Motor neuron (in vitro differentiated cells): ENCODE measurements around the gene CLCNKB. TPM values are rescaled to one million over a fixed set of nuclear protein-coding genes. Genes with fewer than 3 reads are reported as not detected.
"Not testable (repeated sequence)": the region's sequence is repeated elsewhere in the genome, so short reads cannot be mapped to it uniquely, and the experiment has no call there.

Experiments used
- ATAC-seq, 8 experiments: fragments of 200-7000 bp; cut with Tn5 transposase; replicated peaks in 6 of 8; 2 replicates each; pipeline ENCODE4 v1.8.0; 2021; ENCODE audit warnings: mild to moderate bottlenecking in 8 of 8, moderate library complexity in 8 of 8
- H3K27ac ChIP-seq, 2 donors: fragments of 250-450 bp; sonication (Bioruptor Pico); 2 replicates each; pipeline ENCODE4 v1.9.0; 2021; ENCODE audit warnings: antibody characterized with exemption in 2 of 2, mild to moderate bottlenecking in 2 of 2, moderate library complexity in 1 of 2
- H3K4me1 ChIP-seq, 2 donors: fragments of 250-450 bp; sonication (Bioruptor Pico); replicated peaks in 1 of 2; 2 replicates each; pipeline ENCODE4 v1.6.1; 2021; ENCODE audit warnings: antibody characterized with exemption in 2 of 2, mild to moderate bottlenecking in 2 of 2, moderate library complexity in 1 of 2
- H3K4me3 ChIP-seq, 5 donors: fragments of 250-450 bp; sonication (Bioruptor Pico); 2 replicates each; pipeline ENCODE4 v1.9.0; 2021; ENCODE audit warnings: antibody characterized with exemption in 5 of 5, mild to moderate bottlenecking in 5 of 5, moderate library complexity in 4 of 5
- WGBS, 10 experiments: fragments of 450-650 bp; shearing (Covaris generic); methylation state at CpG; one replicate each; pipeline ENCODE4 v1.0.0; 2022; 5-methylcytosine and 5-hydroxymethylcytosine counted together
- in situ Hi-C, 9 experiments: fragments of 400-800 bp; cut with MboI; loops; one replicate each; pipeline ENCODE4 v1.15.0; 2021; ENCODE audit warnings: low sequenced_read_pairs in 9 of 9, low pct_unique_long_range_greater_than_20kb in 2 of 9; ENCODE audit not compliant: unreplicated experiment in 9 of 9
- total RNA-seq, 8 experiments: library from RNA; unstranded; fragments of 300-600 nt; gene quantifications; 2 replicates each; pipeline versions ENCODE4 v1.2.3 to v1.2.4, GENCODE V29; 2022

The CLCNKB gene
- under 1 TPM in 5 of 8 experiments, not detected in 3; 0.09 to 0.43 (median 0.21) TPM for total RNA-seq

DNA sequence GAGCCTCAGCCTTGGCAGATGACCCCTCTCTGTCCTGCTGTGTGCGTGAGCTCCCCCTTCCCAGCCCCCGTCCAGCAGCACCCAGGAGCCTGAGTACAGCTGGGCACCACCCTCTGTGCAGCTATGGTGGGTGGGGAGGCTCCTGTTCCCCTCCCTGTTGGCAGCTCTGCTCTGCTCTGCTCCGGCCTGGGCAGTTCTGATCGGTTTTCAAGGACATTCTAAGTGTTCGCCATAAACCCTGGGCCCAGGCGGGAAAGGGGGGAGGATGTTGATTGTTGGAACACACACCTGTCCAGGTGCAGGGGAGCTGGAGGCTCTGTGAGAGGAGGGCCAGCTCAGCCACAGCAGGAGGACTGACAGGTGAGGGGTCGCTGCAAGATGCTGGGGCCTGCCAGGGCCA is at the start of gene CLCNKB:
Gene CLCNKB, plus strand, starts transcription at position 262 of the 400 bp plus-strand sequence. CDS start 711 bp downstream, outside the sequence.
- no peak within 1 kb of the TSS for H3K27ac ChIP-seq
- in situ Hi-C loops, result no loop called here
- no peak within 1 kb of the TSS for H3K4me3 ChIP-seq
- peaks cover 7 to 13% of the 10 kb centered on the region in 2 donors for H3K4me1 ChIP-seq
- ATAC-seq, result peak in 5 of 8 experiments; percentile 17 to 44 (median 35)
- 33 to 79% (median 75%) methylated on average over 1 to 2 of the region's 7 CpGs; no CpG with 5 or more reads in 7 of the 10 experiments for WGBS, 10 experiments

DNA sequence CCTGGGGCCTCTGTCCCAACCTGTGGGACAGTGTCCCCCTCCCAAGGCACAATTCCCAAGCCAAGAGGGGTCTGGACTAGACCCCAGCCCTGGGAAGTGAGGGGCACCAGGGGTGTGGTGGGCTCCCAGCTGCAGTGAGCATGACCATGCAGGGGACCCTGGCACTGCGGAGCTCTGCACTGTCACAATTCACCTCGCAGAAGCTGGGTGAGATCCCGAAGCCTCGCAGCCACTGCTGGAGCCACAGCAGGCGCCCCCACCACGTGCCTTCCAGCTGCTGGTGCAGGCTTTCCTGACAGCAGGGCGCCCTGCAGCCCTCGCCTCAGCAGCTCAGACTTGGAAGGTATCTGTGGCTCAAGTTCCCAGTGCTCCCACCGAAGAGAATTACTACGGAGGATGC is 49.5 kb upstream of the CLCNKB start:
- Histone ChIP-seq H3K4me1 (no peaks in the 10 kb centered on the region), H3K27ac (no peak overlapping the region), H3K4me3 (no peak overlapping the region)
- ATAC-seq, result peak in 2 of 8 experiments; percentile 1 to 6
- 80 to 100% methylated on average over 3 of the region's 10 CpGs; no CpG with 5 or more reads in 8 of the 10 experiments for WGBS, 10 experiments
- in situ Hi-C loops, result loop anchor here in 2 of 9 experiments (25.0 kb wide), 1 partner anchor 182 kb away; the partner anchor contains the start of gene UQCRHL (in 2 of the 2)

DNA sequence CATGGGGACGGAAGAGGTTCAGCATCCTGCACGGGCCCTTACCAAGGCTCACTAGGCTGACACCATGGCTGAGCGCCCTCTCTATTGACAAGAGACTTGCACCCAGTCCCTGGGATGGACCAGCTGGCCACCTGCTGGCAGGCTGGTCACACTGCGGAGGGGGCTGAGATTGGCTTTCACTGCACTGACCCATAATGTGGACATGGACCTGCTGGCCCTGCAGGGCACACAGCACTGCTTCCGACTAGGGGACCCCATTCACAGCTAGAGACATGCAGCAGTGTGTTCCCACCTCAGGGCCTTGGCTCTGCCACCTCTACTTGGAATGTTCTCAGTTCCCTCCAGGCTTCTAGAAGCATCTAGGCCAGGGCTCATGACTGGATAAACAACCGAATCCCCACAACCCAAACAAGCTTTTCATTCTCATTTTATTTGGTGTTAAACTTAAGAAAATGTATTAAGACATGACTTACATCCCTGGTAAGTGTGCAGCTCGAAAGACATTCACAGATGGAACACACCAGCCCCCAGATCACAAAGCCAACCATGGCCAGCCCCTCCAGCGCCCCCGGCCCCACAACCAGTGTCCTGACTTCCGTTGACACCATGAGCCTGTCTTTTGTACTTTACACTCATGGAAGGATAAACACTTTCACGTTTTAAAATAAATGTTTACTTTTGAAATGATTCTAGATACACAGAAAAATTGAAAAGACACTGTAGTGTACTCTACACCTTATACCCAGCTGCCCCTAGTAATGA is 48.8 kb upstream of the CLCNKB start:
- Histone ChIP-seq H3K4me3 (no peak overlapping the region), H3K4me1 (no peaks in the 10 kb centered on the region), H3K27ac (no peak overlapping the region)
- in situ Hi-C loops, result loop anchor here in 2 of 9 experiments (25.0 kb wide), 1 partner anchor 182 kb away; the partner anchor contains the start of gene UQCRHL (in 2 of the 2)
- ATAC-seq, result peak; percentile 76 to 98 (median 86)
- WGBS, 10 experiments, result 25 to 80% (median 67%) methylated on average over 1 to 6 of the region's 11 CpGs; no CpG with 5 or more reads in 1 of the 10 experiments

DNA sequence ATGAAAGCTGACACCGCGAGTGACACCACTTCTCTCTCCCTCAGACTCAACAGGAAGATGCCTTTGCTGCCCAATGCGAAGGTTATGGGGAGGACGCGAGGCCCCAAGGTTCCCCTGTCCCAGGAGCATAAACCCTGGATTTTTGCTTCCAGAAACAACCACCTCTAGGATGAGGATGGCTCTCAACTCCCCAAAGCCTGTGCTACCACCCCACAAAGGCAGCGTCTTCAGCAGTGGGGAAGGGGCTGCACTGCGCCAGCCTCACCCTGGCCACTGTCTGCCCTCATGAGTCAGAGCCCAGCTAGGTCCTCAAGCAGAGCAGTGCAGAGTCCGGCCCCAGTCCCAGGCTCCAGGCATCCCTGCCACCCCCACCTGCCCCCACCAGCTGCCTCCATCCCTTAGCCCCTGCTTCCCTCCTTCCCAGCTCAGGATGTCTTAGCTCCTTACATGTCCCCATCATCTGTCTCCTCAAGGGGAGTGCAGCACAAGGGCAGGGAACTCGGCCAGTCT is 46.5 kb upstream of the CLCNKB start:
- in situ Hi-C loops, result loop anchor here in 2 of 9 experiments (25.0 kb wide), 1 partner anchor 185 kb away; the partner anchor contains the start of gene UQCRHL (in 2 of the 2)
- 47 to 100% (median 79%) methylated on average over 1 to 3 of the region's 9 CpGs; no CpG with 5 or more reads in 5 of the 10 experiments for WGBS, 10 experiments
- ATAC-seq, result no peak
- Histone ChIP-seq H3K4me1 (no peaks in the 10 kb centered on the region), H3K27ac (no peak overlapping the region), H3K4me3 (no peak overlapping the region)

DNA sequence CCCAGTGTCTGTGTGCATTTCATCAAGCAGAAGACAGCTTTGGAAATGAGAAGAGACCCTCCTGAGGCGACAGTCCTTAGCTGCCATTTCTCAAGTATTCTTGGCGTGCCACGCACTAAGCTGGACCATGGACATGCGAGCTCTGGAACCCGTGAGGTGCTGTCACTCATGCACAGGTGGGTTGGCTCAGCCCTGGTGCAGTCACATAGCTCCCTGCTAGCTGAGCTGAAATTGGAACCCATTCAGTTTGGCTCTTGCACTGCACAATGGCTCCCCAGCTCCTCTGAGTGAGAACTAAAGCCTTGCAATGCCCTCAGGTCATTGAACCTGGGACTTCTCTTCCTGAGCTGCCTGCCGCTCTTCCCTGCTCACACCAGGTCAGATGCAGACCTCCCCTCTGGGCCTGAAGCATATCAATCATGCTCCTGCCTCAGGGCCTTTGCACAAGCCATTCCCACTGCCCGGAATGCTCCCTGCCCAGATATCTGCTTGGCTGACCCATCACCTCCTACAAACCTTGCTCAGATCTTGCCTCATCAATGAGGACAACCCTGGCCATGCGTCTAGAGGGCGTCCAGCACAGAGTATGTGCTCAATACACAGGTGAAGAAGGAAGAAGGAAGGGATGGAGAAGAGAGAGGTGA is 45.8 kb upstream of the CLCNKB start:
- Histone ChIP-seq H3K4me3 (no peak overlapping the region), H3K27ac (no peak overlapping the region), H3K4me1 (no peaks in the 10 kb centered on the region)
- in situ Hi-C loops, result loop anchor here in 2 of 9 experiments (25.0 kb wide), 1 partner anchor 185 kb away; the partner anchor contains the start of gene UQCRHL (in 2 of the 2)
- ATAC-seq, result no peak
- 60 to 100% (median 78%) methylated on average over 1 to 9 of the region's 9 CpGs; no CpG with 5 or more reads in 4 of the 10 experiments for WGBS, 10 experiments

DNA sequence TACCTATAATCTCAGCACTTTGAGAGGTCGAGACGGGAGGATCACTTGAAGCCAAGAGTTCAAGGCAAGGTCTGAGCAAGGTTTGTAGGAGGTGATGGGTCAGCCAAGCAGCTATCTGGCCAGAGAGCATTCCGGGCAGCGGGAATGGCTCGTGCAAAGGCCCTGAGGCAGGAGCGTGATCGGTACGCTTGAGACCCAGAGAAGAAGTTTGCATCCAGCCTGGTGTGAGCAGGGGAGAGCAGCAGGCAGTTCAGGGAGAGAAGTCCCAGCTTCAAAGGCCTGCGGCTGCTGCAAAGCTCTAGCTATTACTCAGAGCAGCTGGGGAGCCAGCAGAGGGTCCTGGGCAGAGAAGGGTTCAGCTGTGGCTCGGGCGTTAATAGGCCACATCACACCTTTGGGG is 44.7 kb upstream of the CLCNKB start:
- no peak overlapping the region for H3K27ac ChIP-seq
- in situ Hi-C loops, result loop anchor here in 2 of 9 experiments (25.0 kb wide), 1 partner anchor 187 kb away; the partner anchor contains the start of gene UQCRHL (in 2 of the 2)
- ATAC-seq, result no peak
- H3K4me3 ChIP-seq, result no peak overlapping the region
- peaks cover 0 to 3% of the 10 kb centered on the region in 2 donors for H3K4me1 ChIP-seq
- 72 to 100% (median 87%) methylated on average over 1 to 11 of the region's 11 CpGs; no CpG with 5 or more reads in 2 of the 10 experiments for WGBS, 10 experiments

DNA sequence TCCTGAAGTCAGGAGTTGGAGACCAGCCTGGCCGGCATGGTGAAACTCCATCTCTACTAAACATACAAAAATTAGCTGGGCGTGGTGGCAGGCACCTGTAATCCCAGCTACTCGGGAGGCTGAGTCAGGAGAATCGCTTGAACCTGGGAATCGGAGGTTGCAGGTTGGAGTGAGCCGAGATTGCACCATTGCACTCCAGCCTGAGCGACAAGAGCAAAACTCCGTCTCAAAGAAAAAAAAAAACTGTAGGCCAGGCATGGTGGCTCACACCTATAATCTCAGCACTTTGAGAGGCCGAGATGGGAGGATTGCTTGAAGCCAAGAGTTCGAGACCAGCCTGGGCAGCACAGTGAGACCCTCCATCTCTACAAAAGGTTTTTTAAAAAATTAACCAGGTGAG is 42.3 kb upstream of the CLCNKB start:
- 57 to 100% (median 77%) methylated on average over 1 to 9 of the region's 10 CpGs; no CpG with 5 or more reads in 2 of the 10 experiments for whole genome bisulfite sequencing, 10 experiments
- H3K4me3 ChIP-seq, ATAC-seq, H3K27ac ChIP-seq, H3K4me1 ChIP-seq, in situ Hi-C loops: not testable (repeated sequence)

DNA sequence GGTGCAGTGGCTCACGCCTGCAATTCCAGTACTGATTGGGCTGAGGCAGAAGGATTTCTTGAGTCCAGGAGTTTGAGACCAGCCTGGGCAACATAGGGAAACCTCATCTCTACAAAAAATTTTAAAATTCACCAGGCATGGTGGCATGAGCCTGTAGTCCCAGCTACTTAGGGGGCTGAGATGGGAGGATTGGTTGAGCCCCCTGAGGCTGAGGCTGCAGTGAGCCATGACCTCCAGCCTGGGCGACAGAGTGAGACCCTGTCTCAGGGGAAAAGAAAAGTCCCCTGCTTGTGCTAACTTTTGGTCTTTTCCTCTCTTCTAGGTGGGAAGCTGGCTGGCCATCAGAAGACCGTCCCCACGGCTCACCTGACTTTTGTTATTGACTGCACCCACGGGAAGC is 38.0 kb upstream of the CLCNKB start:
- peaks cover 0 to 8% of the 10 kb centered on the region in 2 donors for H3K4me1 ChIP-seq
- in situ Hi-C loops, result no loop called here
- no peak overlapping the region for H3K4me3 ChIP-seq
- 0 to 84% (median 80%) methylated on average over 1 to 5 of the region's 5 CpGs; no CpG with 5 or more reads in 3 of the 10 experiments for WGBS, 10 experiments
- no peak for ATAC-seq
- H3K27ac ChIP-seq, result no peak overlapping the region

DNA sequence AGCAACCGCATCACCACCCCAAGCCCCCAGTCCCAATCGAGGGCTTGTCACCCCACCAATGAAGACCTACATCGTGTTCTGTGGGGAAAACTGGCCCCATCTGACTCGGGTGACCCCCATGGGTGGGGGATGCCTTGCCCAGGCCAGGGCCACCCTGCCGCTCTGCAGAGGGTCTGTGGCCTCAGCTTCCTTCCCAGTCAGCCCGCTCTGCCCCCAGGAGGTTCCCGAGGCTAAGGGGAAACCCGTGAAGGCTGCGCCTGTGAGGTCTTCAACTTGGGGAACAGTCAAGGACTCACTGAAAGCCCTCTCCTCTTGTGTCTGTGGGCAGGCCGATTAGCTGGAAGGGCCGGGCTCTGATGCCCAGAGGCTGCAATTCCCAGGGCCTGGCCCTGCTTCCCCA is 37.6 kb upstream of the CLCNKB start:
- in situ Hi-C loops, result no loop called here
- Histone ChIP-seq H3K4me1 (peaks cover 0 to 8% of the 10 kb centered on the region in 2 donors), H3K4me3 (no peak overlapping the region), H3K27ac (no peak overlapping the region)
- ATAC-seq, result no peak
- WGBS, 10 experiments, result 69 to 100% (median 80%) methylated on average over 1 to 6 of the region's 11 CpGs; no CpG with 5 or more reads in 1 of the 10 experiments

DNA sequence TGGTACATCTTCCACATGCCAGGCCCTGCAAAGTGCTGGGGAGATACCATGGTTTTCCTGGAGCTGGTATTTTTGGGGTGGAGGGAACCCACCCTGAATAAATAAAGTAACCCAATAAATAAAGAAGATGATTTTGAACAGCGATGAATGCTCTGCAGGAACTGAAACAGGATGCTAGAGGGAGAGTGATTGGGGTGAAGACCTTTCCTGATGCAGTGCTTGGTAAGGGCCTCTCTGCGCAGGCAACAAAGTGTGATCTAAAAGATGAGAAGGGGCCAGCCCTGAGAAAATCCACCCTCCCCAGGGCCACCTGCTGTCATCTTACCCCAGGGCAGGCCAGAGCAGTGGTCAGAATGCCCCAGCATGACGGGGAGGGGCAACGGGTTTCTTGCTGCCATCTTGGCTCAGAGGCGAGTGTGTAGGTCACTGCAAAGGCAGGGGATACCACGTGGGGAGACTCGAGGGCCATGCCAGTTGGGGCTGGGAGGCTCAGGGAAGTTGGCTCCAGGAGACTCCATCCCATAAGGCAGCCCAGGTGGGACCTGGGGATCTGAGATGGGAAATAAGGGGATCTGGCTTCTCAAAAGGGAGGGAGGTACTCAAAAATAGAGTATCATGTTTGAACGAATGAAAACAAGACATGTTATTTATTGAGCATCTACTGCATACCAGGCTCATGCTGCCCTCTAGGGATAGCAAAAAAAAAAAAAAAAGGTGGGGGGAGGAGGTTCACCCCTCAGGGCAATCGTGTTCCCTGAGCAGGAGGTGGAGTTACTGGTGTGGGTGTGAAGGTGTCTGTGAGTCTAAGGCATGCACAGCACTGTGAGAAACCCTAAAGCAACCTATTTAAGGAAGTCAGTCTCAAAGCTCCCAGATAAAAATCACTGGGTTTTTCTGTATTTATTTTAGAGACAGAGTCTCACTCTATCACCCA is 36.8 kb upstream of the CLCNKB start:
- in situ Hi-C loops, result no loop called here
- WGBS, 10 experiments, result 0 to 88% (median 62%) methylated on average over 1 to 7 of the region's 9 CpGs; no CpG with 5 or more reads in 1 of the 10 experiments
- peaks cover 0 to 8% of the 10 kb centered on the region in 2 donors for H3K4me1 ChIP-seq
- H3K4me3 ChIP-seq, result no peak overlapping the region
- peak in 3 of 8 experiments; percentile 46 to 80 (median 74) for ATAC-seq
- H3K27ac ChIP-seq, result no peak overlapping the region

DNA sequence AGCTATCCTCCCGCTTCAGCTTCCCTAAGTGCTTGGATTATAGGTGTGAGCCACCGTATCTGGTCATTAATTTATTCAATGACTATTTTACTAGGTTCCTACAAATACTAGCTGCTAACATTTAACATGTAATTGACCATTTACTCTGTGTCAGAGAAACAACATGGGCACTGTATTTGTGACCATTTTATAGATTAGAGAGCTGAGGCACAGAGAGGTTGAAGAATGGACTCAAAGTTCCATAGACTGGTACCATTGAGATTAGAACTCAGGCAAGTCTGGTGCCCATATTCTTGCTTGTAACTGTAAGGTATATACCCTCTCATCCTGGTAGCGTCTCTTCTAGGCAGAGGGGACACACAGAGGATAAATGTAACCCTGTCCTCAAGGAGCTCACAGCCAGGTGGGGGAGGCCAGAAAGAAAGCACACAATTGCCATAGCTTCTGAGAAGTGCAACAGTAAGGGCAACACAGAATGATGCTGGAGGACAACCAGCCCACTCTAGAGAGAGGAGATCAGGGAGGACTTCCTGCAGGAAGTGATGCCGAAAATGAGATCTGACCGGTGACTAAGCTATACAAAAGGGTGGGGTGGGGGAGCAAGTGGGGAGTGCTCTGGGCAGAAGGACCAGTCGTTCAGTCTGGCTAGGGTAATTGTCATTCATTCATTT is 35.8 kb upstream of the CLCNKB start:
- WGBS, 10 experiments, result 54 to 100% (median 86%) methylated on average over 1 to 5 of the region's 6 CpGs; no CpG with 5 or more reads in 1 of the 10 experiments
- Histone ChIP-seq H3K4me1 (peaks cover under 1 to 11% of the 10 kb centered on the region in 2 donors), H3K27ac (no peak overlapping the region), H3K4me3 (no peak overlapping the region)
- in situ Hi-C loops, result no loop called here
- ATAC-seq, result no peak
